Panc1 (cell line): ENCODE results near the gene TBC1D32. TPM values are rescaled to one million over a fixed set of nuclear protein-coding genes. Genes with fewer than 3 reads are reported as not detected.

Experiments used
- ATAC-seq: fragments of 200-7000 bp; cut with Tn5 transposase; 2 replicates; pipeline ENCODE4 v1.9.1; 2020; ENCODE audit warnings: mild to moderate bottlenecking, moderate library complexity
- BruUV-seq: library from RNA; stranded (reverse); fragments of 400-500 nt; replicated peaks from 2 replicates; lab custom pipeline; 2021; lab: Mats Ljungman, UMichigan
- CTCF ChIA-PET: fragments of 300-600 bp; sonication (Branson Sonifier 250); formaldehyde crosslinking; loops from one replicate; lab custom pipeline; 2022; ENCODE audit warnings: antibody characterized with exemption; lab: Charles Lee
- POLR2A ChIA-PET: fragments of 300-600 bp; sonication (Branson Sonifier 250); formaldehyde crosslinking; loops from one replicate; lab custom pipeline; 2022; ENCODE audit warnings: antibody characterized with exemption; lab: Charles Lee
- DNase-seq: peaks from one replicate; pipeline ENCODE4 v3.0.0-alpha.2; 2010; ENCODE audit warnings: low read depth, low spot score
- H3K27ac ChIP-seq: 2 replicates; pipeline ENCODE4 v1.5.1; 2011; ENCODE audit warnings: mild to moderate bottlenecking, low read length, inconsistent platforms
- H3K27me3 ChIP-seq: fragments of 200-500 bp; sonication (Bioruptor generic); 2 replicates; pipeline ENCODE4 v1.6.0; 2014; ENCODE audit warnings: low read length, inconsistent platforms; ENCODE audit not compliant: control insufficient read depth, insufficient read depth
- H3K36me3 ChIP-seq: fragments of 200-500 bp; sonication (Bioruptor generic); 2 replicates; pipeline ENCODE4 v1.5.1; 2014; ENCODE audit warnings: inconsistent platforms, mild to moderate bottlenecking, low read length, moderate library complexity; ENCODE audit not compliant: control insufficient read depth, insufficient read depth
- H3K4me1 ChIP-seq: 2 replicates; pipeline ENCODE4 v1.5.1; 2011; ENCODE audit warnings: inconsistent platforms, mild to moderate bottlenecking, low read length, moderate library complexity; ENCODE audit not compliant: control insufficient read depth, insufficient read depth
- H3K4me3 ChIP-seq, 2 experiments: 2 replicates each; pipeline ENCODE4 v1.5.1; 2011 to 2012; ENCODE audit warnings: low read depth in 2 of 2, low read length in 2 of 2, mild to moderate bottlenecking in 2 of 2, inconsistent platforms in 1 of 2, moderate library complexity in 1 of 2
- H3K9me3 ChIP-seq: fragments of 200-500 bp; sonication (Bioruptor generic); 2 replicates; pipeline ENCODE4 v1.5.1; 2014; ENCODE audit warnings: low read depth, mild to moderate bottlenecking, inconsistent platforms, low read length, moderate library complexity; ENCODE audit not compliant: control insufficient read depth, insufficient read depth
- POLR2AphosphoS5 ChIP-seq: IDR thresholded peaks from 2 replicates; pipeline ENCODE4 v1.6.1; 2012; ENCODE audit warnings: mild to moderate bottlenecking, low read depth, low read length, moderate library complexity
- SIN3A ChIP-seq: IDR thresholded peaks from 2 replicates; pipeline ENCODE4 v1.6.1; 2012; ENCODE audit warnings: low read depth, mild to moderate bottlenecking, low read length, moderate library complexity, borderline replicate concordance; ENCODE audit not compliant: insufficient read depth
- TCF7L2 ChIP-seq: IDR thresholded peaks from 2 replicates; pipeline ENCODE4 v1.6.1; 2011; ENCODE audit warnings: mild to moderate bottlenecking, low read depth, low read length, inconsistent platforms
- in situ Hi-C: cut with HindIII; loops from 2 replicates; pipeline ENCODE4 v1.10.0; 2016; ENCODE audit warnings: low sequenced_read_pairs, low pct_unique_long_range_greater_than_20kb
- intact Hi-C: fragments of 100-400 bp; cut with micrococcal nuclease; formaldehyde crosslinking; loops from one replicate; pipeline ENCODE4 v1.10.0; 2022; ENCODE audit not compliant: unreplicated experiment
- total RNA-seq: library from RNA; stranded (reverse); gene quantifications from one replicate; pipeline ENCODE4 v1.2.1, GENCODE V29; 2021; ENCODE audit not compliant: unreplicated experiment
- TF ChIP-seq, protein P1 (sequence below), 2 experiments: IDR thresholded peaks; 2 replicates each; pipeline ENCODE4 v1.6.1; 2011 to 2012; ENCODE audit warnings: low read depth in 2 of 2, control low read depth in 1 of 2, low read length in 1 of 2, mild to moderate bottlenecking in 1 of 2, moderate library complexity in 1 of 2; ENCODE audit not compliant: insufficient read depth in 1 of 2
- TF ChIP-seq, protein P2 (sequence below): fragments of 450-650 bp; IDR thresholded peaks from 2 replicates; pipeline ENCODE4 v1.5.1; 2017; ENCODE audit warnings: mild to moderate bottlenecking

The TBC1D32 gene
- total RNA-seq, 1 experiment from 2014 or later: 15.8 TPM

DNA sequence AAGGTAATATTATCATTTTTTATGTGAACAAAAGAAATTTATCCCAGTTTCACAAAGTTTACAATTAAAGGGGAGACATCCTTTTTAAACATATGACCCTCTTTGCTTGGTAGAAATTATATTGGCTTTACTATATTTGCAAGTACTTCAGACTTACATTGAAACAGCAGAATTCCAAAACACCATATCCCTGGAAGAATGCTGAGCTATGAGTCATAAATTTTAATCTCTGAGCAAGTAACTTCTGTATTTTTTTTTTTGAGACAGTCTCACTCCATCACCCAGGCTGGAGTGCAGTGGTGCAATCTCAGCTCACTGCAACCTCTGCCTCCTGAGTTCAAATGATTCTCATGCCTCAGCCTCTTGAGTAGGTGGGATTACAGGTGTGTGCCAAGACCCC lies 240.4 kb downstream of the TBC1D32 start:
- ATAC-seq (no peak), DNase-seq (no peak)
- Histone ChIP-seq H3K4me3 (no peak overlapping the region), H3K36me3 (no peaks in the 10 kb centered on the region), H3K27me3 (no peaks in the 10 kb centered on the region), H3K27ac (no peak overlapping the region), H3K9me3 (no peaks in the 10 kb centered on the region; the same call in 1 of the 2 replicates), H3K4me1 (no peaks in the 10 kb centered on the region)
- POLR2A ChIA-PET: no interaction called here
- intact Hi-C loops: no loop called here
- TF ChIP-seq SIN3A (no peak), POLR2AphosphoS5 (no peak), TCF7L2 (no peak)
- TF ChIP-seq, protein P1, sequence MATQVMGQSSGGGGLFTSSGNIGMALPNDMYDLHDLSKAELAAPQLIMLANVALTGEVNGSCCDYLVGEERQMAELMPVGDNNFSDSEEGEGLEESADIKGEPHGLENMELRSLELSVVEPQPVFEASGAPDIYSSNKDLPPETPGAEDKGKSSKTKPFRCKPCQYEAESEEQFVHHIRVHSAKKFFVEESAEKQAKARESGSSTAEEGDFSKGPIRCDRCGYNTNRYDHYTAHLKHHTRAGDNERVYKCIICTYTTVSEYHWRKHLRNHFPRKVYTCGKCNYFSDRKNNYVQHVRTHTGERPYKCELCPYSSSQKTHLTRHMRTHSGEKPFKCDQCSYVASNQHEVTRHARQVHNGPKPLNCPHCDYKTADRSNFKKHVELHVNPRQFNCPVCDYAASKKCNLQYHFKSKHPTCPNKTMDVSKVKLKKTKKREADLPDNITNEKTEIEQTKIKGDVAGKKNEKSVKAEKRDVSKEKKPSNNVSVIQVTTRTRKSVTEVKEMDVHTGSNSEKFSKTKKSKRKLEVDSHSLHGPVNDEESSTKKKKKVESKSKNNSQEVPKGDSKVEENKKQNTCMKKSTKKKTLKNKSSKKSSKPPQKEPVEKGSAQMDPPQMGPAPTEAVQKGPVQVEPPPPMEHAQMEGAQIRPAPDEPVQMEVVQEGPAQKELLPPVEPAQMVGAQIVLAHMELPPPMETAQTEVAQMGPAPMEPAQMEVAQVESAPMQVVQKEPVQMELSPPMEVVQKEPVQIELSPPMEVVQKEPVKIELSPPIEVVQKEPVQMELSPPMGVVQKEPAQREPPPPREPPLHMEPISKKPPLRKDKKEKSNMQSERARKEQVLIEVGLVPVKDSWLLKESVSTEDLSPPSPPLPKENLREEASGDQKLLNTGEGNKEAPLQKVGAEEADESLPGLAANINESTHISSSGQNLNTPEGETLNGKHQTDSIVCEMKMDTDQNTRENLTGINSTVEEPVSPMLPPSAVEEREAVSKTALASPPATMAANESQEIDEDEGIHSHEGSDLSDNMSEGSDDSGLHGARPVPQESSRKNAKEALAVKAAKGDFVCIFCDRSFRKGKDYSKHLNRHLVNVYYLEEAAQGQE (IDR thresholded peaks at IDR 0.05; ENCODE audit: insufficient read depth in 1 of 2, low read depth in 2 of 2, low read length in 1 of 2): no peak
- TF ChIP-seq, protein P2, sequence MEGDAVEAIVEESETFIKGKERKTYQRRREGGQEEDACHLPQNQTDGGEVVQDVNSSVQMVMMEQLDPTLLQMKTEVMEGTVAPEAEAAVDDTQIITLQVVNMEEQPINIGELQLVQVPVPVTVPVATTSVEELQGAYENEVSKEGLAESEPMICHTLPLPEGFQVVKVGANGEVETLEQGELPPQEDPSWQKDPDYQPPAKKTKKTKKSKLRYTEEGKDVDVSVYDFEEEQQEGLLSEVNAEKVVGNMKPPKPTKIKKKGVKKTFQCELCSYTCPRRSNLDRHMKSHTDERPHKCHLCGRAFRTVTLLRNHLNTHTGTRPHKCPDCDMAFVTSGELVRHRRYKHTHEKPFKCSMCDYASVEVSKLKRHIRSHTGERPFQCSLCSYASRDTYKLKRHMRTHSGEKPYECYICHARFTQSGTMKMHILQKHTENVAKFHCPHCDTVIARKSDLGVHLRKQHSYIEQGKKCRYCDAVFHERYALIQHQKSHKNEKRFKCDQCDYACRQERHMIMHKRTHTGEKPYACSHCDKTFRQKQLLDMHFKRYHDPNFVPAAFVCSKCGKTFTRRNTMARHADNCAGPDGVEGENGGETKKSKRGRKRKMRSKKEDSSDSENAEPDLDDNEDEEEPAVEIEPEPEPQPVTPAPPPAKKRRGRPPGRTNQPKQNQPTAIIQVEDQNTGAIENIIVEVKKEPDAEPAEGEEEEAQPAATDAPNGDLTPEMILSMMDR: no peak
- in situ Hi-C loops: no loop called here
- BruUV-seq: no TSS peak
- CTCF ChIA-PET: no interaction called here

DNA sequence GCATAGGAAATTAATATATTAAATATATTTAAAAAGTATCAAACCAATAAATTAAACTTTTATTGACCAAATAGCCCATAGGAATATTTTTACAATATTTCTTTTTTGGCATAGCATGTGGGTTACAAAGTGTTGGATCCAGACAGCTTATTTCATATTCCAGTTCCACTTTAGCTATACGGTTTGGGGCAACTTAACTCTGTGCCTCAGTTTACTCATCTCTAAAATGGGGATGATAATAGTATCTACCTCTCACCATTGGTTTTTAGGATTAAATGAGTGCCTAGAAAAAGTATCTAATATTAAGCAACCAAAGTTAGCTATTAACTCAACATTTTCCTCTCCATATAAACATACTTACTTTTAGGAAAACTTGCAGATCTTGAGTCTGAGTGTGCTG lies 243.8 kb downstream of the TBC1D32 start:
- intact Hi-C loops (no loop called here), in situ Hi-C loops (no loop called here)
- TF ChIP-seq SIN3A: no peak
- no peak for TF ChIP-seq TCF7L2
- TF ChIP-seq, protein P1 (IDR thresholded peaks at IDR 0.05; ENCODE audit: insufficient read depth in 1 of 2, low read depth in 2 of 2, low read length in 1 of 2): no peak
- TF ChIP-seq POLR2AphosphoS5: no peak
- TF ChIP-seq, protein P2: no peak
- ATAC-seq (no peak), DNase-seq (no peak)
- Histone ChIP-seq H3K9me3 (no peaks in the 10 kb centered on the region), H3K27ac (no peak overlapping the region), H3K4me1 (no peaks in the 10 kb centered on the region), H3K36me3 (no peaks in the 10 kb centered on the region), H3K27me3 (no peaks in the 10 kb centered on the region), H3K4me3 (no peak overlapping the region)
- ChIA-PET CTCF (no interaction called here), POLR2A (interaction anchor here (0.7 kb wide), 1 partner anchor 245 kb away, joined by 4 read pairs; no protein-coding TSS in a partner anchor)
- no TSS peak for BruUV-seq
